Gastrocnemius medialis (tissue), 4 donors: ENCODE measurements around the gene SGIP1.

Experiments used
- CTCF ChIP-seq, 5 experiments: fragments of 450-650 bp in 3 of 5; fragments of 200-600 bp in 2 of 5; sonication (generic) in 2 of 5; IDR thresholded peaks in 4 of 5; conservative IDR thresholded peaks in 1 of 5; 1 replicate in 4 of 5; 2 replicates in 1 of 5; pipeline ENCODE4 v1.5.1; 2016 to 2019; ENCODE audit warnings: antibody characterized with exemption in 5 of 5, mild to moderate bottlenecking in 3 of 5, moderate library complexity in 3 of 5
- POLR2A ChIP-seq, 2 donors: fragments of 450-650 bp; IDR thresholded peaks; one replicate each; pipeline ENCODE4 v1.6.1; 2017; ENCODE audit warnings: antibody characterized with exemption in 2 of 2, mild to moderate bottlenecking in 2 of 2, moderate library complexity in 2 of 2

- no peak for TF ChIP-seq CTCF (IDR thresholded peaks at IDR 0.05 in 4 of 5, conservative IDR thresholded peaks at IDR 0.05 in 1 of 5)
- TF ChIP-seq POLR2A (IDR thresholded peaks at IDR 0.05), result no peak
These were observed 161.2 kb downstream of the SGIP1 start for GRCh38 chr1:66695116-66695515.
